ENCODE results near the gene LRIG1.
"Not testable (repeated sequence)": the region's sequence is repeated elsewhere in the genome, so short reads cannot be mapped to it uniquely, and the experiment has no call there.

LRIG1 gene

GRCh38 chr3:66421144-66421543 lies 79.7 kb downstream of the LRIG1 start:
- not testable (repeated sequence) for DNase-seq (ENCODE audit: low read depth, low spot score)

- DNase-seq (ENCODE audit: low read depth, low spot score) = no peak
Measured at GRCh38 chr3:66419036-66419435, 81.8 kb downstream of the LRIG1 start.

DNA sequence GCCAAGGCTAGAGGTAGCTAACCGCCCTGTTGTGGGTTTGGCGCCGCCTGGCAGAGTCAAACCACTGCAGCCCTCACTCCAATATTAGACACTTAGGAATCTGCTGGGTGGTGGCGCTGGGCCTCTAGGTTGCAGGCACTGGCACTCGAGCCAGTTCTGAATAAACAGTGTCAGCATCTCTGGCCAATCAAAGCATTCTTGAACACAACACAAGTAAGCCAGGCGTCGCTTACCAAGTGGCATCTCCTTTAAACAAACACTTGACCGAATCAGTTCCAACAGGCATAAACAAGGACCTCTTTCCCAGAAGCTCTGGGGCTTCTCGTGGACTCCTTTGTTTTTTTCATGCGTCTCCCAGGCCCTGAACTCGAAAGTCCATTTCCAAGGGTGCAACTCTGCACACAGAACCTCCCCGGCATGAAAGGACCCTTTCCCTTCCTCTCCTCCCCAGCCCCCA lies 82.3 kb downstream of the LRIG1 start:
- no peak for DNase-seq (ENCODE audit: low read depth, low spot score)

GRCh38 chr3:66416556-66417304 lies 84.1 kb downstream of the LRIG1 start:
- DNase-seq (ENCODE audit: low read depth, low spot score) = no peak

DNA sequence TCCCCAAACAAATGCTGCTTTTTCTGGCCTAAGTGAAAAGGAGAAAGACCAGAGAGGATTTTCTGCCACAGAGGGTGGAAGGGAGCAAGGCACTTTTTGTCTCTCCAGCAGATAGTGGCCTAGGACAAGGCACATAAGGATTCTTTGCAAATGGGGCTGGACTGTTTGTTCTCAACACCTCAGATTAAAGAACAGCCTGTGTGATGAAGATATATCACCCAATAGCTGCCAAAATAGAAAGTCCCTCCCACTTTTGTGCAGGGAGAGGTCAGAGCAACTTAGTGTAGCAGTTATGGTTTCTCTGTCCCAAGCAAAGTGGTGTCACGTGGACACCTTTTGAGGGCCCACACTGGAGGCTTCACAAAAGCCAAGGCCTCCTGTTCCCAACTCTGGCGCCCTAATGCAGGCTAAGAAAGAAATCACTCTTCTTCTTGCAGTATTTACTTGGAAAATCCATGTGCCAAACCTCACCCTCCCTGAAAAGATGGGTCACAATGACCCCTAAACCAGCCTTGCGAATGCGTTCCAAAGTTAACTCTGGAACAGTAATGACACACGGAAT lies 84.9 kb downstream of the LRIG1 start:
- no peak for DNase-seq (ENCODE audit: low read depth, low spot score)

DNA sequence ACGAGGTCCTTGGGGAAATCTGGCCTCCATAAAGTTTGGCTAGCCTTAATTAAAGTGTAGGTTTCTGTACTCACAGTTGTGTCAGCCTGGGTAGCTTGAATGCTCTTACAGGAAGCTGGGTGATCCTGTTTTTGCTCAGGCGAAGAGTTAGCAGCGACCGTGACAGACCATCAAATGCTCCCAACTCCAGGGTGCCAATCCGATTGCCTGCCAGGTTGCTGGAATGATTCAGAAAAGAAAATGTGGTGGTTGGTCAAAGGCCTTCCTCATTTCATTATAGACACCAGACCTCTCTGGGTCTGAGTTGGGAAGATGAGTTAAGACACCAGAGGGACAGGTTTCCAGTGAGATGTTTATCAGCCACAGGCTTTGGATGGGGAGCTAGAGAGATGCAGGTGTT lies 86.0 kb downstream of the LRIG1 start:
- no peak for DNase-seq (ENCODE audit: low read depth, low spot score)

DNA sequence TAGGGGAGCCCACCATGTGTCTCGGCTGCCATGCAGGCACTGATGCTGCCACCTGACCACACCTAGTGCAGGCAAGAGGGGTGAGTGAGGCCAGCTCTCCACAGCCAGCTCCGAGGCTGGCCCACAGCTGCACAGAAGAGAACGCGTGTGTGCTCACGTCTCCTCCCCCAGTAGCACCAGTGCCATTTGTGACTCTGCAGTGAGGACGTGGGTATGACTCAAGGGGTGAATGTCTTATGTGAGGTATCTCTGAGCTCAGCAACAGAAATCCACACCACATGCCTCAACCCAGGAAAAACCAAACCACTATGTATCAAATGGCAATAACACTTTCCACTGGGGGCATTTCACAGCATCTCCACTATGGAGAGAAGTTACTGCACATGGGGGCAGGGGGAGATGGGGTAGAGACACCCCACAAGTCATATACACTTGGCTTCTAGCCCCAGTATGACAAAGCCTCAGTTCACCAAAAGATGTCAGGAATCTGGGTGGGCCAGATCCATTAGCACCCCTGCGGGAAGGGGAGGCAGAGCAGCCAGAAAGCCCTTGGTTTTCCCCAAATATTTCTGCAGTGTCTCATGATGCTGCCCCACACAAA lies 87.6 kb downstream of the LRIG1 start:
- DNase-seq (ENCODE audit: low read depth, low spot score) = no peak

- no peak for DNase-seq (ENCODE audit: low read depth, low spot score)
Measured at GRCh38 chr3:66411961-66412887, 88.6 kb downstream of the LRIG1 start.

- DNase-seq (ENCODE audit: low read depth, low spot score) = no peak
Measured at GRCh38 chr3:66411474-66411873, 89.3 kb downstream of the LRIG1 start.

DNA sequence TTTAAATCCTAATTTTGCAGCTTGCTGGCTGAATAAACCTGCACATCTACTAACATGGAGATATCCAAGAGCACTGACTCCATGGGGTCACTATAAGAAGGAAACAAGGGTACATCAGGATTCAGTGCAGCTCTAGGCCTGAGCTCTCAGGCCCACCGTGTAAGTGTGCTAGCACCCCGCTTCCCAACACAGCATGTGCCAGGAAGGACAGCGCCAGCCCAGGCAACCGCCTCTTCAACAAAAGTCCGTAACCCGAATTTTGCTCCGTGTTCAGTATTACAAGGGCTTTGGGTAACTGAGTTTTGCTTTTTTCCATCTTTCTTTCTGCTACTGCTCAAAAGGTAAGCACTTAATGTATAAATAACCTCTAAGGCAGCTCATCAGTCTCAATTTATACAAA lies 89.8 kb downstream of the LRIG1 start:
- no peak for DNase-seq (ENCODE audit: low read depth, low spot score)

GRCh38 chr3:66409771-66410754 lies 90.8 kb downstream of the LRIG1 start:
- DNase-seq (ENCODE audit: low read depth, low spot score) = no peak

GRCh38 chr3:66407611-66408218 lies 93.1 kb downstream of the LRIG1 start:
- peak; percentile 40 for DNase-seq (ENCODE audit: low read depth, low spot score)

DNA sequence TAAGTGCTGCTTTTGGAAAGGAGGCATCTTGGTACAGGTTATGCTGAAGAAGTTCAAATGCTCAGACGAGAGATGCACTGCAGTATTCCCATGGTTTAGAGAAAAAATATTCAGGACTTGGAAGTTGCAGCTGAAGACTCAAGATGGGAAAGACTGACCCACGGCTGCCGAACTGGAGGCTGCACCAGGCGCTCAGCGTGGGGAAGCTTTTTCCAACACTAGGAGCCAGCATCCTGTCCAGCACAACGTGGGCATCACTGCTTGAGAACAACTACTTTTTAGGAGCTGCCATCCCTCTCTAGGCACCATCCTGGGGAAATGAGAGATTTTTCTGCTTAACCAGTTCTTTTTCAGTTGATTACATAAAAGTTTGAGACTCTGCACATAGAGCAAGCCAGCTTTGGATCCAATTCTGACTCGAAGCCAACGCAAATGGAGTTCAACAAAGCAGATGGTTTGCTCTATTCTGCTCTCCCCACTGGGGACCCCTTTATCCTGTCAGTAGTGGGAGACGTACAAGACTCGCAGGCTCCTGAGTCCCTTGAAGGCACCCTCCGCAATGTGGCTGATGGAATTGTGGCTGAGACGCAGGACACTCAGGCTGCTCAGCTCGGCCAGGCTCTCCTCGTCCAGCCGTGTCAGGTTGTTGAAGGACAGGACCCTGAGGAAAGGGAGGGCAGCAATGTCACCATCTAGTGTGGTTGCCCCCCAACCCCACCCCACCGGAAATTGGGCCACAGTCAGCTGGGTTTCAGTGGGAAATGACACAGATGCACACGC lies 93.8 kb downstream of the LRIG1 start:
- DNase-seq (ENCODE audit: low read depth, low spot score) = no peak

- no peak for DNase-seq (ENCODE audit: low read depth, low spot score)
Measured at GRCh38 chr3:66406163-66406562, 94.7 kb downstream of the LRIG1 start.

DNA sequence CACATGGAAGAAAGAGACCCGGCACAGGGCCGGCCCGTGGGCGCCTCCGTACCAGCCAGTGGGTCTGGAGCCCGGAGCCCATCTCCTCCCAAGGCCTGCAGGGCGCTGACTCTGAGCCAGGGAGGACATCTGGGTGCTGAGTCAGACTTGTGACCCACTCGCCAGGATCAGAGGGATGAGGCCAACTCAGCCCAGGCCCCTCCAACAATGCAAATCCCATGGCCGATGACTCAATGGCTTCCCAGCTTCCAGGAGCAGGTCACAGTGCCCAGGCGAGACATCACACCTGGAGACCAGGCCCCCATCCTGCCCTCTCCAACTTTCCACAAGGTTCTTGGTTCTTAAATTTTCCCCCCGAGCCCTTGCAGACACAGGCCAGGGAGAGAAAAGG lies 95.1 kb downstream of the LRIG1 start:
- no peak for DNase-seq (ENCODE audit: low read depth, low spot score)

GRCh38 chr3:66404903-66405700 lies 95.7 kb downstream of the LRIG1 start:
- DNase-seq (ENCODE audit: low read depth, low spot score) = no peak

DNA sequence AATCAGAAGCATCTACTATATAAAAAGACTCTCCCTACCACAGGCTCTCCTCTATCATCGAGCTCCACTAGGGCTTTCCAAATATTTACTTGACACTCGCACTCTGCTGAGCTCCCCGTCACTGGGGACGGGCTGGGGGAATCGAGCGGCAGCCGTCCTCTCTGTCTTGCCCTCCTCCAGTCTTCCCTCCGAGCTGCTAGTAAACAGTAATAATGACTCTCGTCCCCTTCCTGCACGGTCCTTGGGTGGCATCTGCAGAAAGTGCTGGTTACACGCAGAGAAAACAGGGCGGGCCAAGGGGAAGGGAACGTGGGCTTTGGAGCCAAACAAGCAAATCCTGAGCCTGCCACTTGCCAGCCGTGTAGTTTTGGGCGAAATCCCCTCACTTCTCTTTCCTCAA lies 96.6 kb downstream of the LRIG1 start:
- no peak for DNase-seq (ENCODE audit: low read depth, low spot score)

GRCh38 chr3:66403323-66403990 lies 97.4 kb downstream of the LRIG1 start:
- DNase-seq (ENCODE audit: low read depth, low spot score) = no peak
